Progenitor cell of endocrine pancreas (in vitro differentiated cells): ENCODE results near the gene NFAM1. TPM values are rescaled to one million over a fixed set of nuclear protein-coding genes. Genes with fewer than 3 reads are reported as not detected.

Source experiments
- DNase-seq: peaks from one replicate; pipeline ENCODE4 v3.0.0; 2021; ENCODE audit warnings: low spot score; ENCODE audit not compliant: unreplicated experiment
- H3K27ac Mint-ChIP-seq: 2 replicates; pipeline ENCODE4 v1.8.0; 2021; ENCODE audit warnings: mild to moderate bottlenecking, moderate library complexity, mixed read lengths
- H3K27me3 Mint-ChIP-seq: 2 replicates; pipeline ENCODE4 v1.8.0; 2021; ENCODE audit warnings: mixed read lengths
- H3K36me3 Mint-ChIP-seq: 2 replicates; pipeline ENCODE4 v1.8.0; 2022; ENCODE audit warnings: mixed read lengths; ENCODE audit not compliant: insufficient read depth
- H3K4me1 Mint-ChIP-seq: 2 replicates; pipeline ENCODE4 v1.8.0; 2021; ENCODE audit warnings: low read depth, mixed read lengths
- H3K4me3 Mint-ChIP-seq: 2 replicates; pipeline ENCODE4 v1.8.0; 2021; ENCODE audit warnings: low read depth, mild to moderate bottlenecking, moderate library complexity, mixed read lengths
- H3K9me3 Mint-ChIP-seq: 2 replicates; pipeline ENCODE4 v1.8.0; 2021; ENCODE audit warnings: low read depth, mixed read lengths
- long read RNA-seq: library from polyadenylated mRNA; unstranded; transcript quantifications from one replicate; pipeline ENCODE4 v2.0.0, GENCODE V29; 2020
- total RNA-seq: library from RNA; stranded (reverse); gene quantifications from 2 replicates; pipeline ENCODE4 v1.2.1, GENCODE V29; 2021
- TF ChIP-seq, protein P1 (sequence below): fragments of 200-600 bp; sonication (generic); IDR thresholded peaks from one replicate; pipeline ENCODE4 v1.5.0; 2021; ENCODE audit warnings: antibody characterized with exemption, mild to moderate bottlenecking; ENCODE audit not compliant: unreplicated experiment

The NFAM1 gene, protein sequence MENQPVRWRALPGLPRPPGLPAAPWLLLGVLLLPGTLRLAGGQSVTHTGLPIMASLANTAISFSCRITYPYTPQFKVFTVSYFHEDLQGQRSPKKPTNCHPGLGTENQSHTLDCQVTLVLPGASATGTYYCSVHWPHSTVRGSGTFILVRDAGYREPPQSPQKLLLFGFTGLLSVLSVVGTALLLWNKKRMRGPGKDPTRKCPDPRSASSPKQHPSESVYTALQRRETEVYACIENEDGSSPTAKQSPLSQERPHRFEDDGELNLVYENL
- 0.31 and 0.69 TPM in 2 replicates for total RNA-seq
- long read RNA-seq = 0 reads

DNA sequence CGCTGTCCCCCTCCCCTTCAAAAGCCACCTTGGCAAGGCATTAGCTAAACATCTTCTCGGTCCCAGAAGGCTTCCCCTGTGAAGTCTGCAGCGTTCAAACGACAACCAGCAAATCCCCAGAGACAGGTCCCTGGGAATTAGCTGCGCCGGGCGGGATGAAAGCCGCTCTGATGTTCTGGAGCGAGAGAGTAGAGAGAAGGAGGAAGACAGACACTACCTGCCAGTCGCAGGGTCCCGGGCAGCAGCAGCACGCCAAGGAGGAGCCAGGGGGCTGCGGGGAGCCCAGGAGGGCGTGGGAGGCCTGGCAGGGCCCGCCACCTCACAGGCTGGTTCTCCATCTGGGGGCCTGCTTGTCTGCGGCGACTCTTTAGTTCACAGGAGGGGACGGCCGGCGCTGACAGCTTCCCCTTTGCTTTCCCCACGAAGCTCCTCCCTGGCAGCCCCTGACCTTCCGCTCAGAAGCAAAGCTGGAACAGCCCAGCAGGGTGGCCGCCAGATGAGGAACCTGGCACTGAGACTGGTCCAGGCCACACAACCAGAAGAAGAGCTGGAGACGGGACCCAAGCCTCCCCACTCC, at the start of gene NFAM1:
Gene NFAM1 (minus strand): TSS at position 384 of the 577 bp plus-strand sequence. CDS start 46 bp downstream, at position 338.
- H3K27me3 Mint-ChIP-seq = peaks cover 50% of the 10 kb centered on the region

DNA sequence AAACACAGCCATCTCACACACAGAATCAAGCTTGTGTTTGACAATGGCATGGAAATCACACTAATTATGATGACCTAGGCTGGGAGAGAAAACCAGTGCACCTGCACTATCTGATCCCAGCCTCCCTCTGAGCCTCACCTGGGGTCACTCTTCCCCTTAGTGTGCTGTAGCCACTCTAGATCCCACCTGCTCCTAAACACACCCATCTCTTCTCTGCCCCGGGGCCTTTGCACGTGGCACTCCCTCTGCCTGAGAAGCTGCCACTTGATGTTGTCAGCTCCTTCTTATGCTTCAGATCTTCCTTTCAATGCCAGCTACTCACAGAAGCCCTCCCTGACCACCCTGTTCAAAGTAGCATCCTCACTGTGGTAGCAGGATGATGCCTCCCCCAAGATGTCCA, 42.9 kb upstream of the NFAM1 start:
- H3K4me1 Mint-ChIP-seq = no peaks in the 10 kb centered on the region
- no peak overlapping the region for H3K4me3 Mint-ChIP-seq
- no peaks in the 10 kb centered on the region for H3K36me3 Mint-ChIP-seq
- no peaks in the 10 kb centered on the region for H3K9me3 Mint-ChIP-seq
- TF ChIP-seq, protein P1, sequence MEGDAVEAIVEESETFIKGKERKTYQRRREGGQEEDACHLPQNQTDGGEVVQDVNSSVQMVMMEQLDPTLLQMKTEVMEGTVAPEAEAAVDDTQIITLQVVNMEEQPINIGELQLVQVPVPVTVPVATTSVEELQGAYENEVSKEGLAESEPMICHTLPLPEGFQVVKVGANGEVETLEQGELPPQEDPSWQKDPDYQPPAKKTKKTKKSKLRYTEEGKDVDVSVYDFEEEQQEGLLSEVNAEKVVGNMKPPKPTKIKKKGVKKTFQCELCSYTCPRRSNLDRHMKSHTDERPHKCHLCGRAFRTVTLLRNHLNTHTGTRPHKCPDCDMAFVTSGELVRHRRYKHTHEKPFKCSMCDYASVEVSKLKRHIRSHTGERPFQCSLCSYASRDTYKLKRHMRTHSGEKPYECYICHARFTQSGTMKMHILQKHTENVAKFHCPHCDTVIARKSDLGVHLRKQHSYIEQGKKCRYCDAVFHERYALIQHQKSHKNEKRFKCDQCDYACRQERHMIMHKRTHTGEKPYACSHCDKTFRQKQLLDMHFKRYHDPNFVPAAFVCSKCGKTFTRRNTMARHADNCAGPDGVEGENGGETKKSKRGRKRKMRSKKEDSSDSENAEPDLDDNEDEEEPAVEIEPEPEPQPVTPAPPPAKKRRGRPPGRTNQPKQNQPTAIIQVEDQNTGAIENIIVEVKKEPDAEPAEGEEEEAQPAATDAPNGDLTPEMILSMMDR = no peak
- no peak overlapping the region for H3K27ac Mint-ChIP-seq
- H3K27me3 Mint-ChIP-seq = peaks cover 15% of the 10 kb centered on the region
- no peak for DNase-seq

More for the DNA sequence above, at the start of gene NFAM1:
- Mint-ChIP-seq H3K27ac (no peak within 1 kb of the TSS), H3K36me3 (no peaks in the 10 kb centered on the region), H3K4me1 (no peaks in the 10 kb centered on the region), H3K9me3 (no peaks in the 10 kb centered on the region), H3K4me3 (no peak within 1 kb of the TSS)
- TF ChIP-seq, protein P1 = no peak
- no peak for DNase-seq

DNA sequence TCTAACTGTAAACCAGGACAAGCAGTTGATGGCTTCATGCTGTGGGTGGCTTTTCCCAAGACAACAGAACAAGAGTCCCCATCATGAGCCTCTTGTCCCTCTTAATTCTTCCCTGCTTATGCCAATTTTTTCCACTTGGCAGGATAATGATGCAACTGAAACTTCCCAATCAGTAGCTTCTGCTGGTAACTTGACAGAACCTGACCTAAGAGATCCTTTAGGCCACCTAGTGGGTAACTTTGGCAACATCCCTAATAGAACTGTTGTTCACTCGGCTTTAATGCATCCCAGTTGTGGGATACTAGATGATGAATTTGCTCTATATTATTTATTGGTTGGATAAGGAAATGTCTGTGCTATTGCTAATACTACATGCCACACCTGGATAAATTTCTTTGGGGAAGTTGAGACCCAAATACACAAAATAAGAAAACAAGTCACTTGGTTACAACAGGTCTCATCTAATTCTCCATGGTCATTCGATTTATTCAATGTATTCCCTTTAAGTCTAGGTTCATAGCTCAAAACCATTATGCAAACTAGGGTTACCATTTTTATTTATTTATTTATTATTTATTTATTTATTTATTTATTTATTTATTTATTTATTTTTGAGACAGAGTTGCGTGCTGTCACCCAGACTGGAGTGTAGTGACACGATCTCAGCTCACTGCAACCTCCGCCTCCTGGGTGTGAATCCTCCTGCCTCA, 41.4 kb upstream of the NFAM1 start:
- TF ChIP-seq, protein P1 = peak; percentile 73
- Mint-ChIP-seq H3K4me1 (no peaks in the 10 kb centered on the region), H3K36me3 (no peaks in the 10 kb centered on the region), H3K4me3 (no peak overlapping the region), H3K27ac (no peak overlapping the region), H3K27me3 (peaks cover 18% of the 10 kb centered on the region), H3K9me3 (no peaks in the 10 kb centered on the region)
- no peak for DNase-seq

DNA sequence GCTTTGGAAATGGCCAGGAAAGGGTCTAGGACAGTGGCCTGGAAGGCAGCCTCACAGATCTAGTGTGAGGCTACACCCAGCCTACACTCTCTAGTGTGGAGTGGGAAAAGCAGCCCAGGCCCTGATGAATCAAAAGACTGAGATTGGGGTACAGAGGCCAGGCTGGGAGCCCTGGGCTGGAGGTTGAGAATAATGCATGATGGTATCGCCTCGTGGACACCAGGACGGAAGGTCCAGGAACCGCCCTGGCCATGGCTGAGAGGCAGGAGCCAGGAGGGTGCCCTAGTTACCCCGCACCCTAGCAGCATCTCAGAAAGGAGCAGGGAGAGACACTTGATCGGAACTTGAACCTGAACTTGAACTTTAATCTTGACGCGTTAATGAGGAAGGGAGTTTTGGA, 40.5 kb upstream of the NFAM1 start:
- H3K27me3 Mint-ChIP-seq = peaks cover 24% of the 10 kb centered on the region
- H3K4me1 Mint-ChIP-seq = no peaks in the 10 kb centered on the region
- peak overlapping the region; percentile 21 for H3K27ac Mint-ChIP-seq
- DNase-seq = no peak
- TF ChIP-seq, protein P1 = no peak
- no peak overlapping the region for H3K4me3 Mint-ChIP-seq
- H3K36me3 Mint-ChIP-seq = no peaks in the 10 kb centered on the region
- no peaks in the 10 kb centered on the region for H3K9me3 Mint-ChIP-seq

DNA sequence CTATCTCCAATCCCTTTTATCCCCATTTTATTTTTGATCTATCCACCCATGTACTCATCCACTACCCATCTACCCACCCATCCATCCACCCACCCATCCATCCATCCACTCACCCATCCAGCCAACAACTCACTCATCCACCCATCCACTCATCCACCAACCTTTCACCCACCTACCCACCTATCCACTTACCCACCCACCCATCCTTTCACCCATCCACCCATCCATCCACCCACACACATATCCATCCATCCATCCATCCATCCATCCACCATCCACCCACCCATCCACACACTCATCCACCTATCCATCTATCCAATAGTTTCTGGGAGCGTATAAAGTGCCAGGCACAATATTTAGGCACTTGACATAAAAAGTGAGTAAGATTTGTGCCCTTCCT, 39.2 kb upstream of the NFAM1 start:
- H3K4me3 Mint-ChIP-seq = no peak overlapping the region
- no peaks in the 10 kb centered on the region for H3K36me3 Mint-ChIP-seq
- H3K4me1 Mint-ChIP-seq = no peaks in the 10 kb centered on the region
- no peaks in the 10 kb centered on the region for H3K9me3 Mint-ChIP-seq
- DNase-seq = no peak
- peaks cover 24% of the 10 kb centered on the region for H3K27me3 Mint-ChIP-seq
- no peak overlapping the region for H3K27ac Mint-ChIP-seq
- TF ChIP-seq, protein P1 = no peak
